Stimulated activated CD4-positive, alpha-beta T cell treated with anti-CD3 and anti-CD28 coated beads, TNF-alpha, amount 100 ng/mL, for 1 hour (primary cell): ENCODE data around the gene FAM131B.
A peak's percentile ranks its signal among the peaks of the same experiment; 100 is the strongest.

Source experiments
- DNase-seq, 3 donors: peaks; one replicate each; pipeline ENCODE4 v3.0.0-alpha.2; 2020; ENCODE audit warnings: low read depth in 3 of 3, low spot score in 1 of 3

Gene FAM131B

GRCh38 chr7:143383642-143383957, 21.1 kb upstream of the FAM131B start:
- no peak for DNase-seq

GRCh38 chr7:143382791-143383641, 20.5 kb upstream of the FAM131B start:
- no peak for DNase-seq

DNA sequence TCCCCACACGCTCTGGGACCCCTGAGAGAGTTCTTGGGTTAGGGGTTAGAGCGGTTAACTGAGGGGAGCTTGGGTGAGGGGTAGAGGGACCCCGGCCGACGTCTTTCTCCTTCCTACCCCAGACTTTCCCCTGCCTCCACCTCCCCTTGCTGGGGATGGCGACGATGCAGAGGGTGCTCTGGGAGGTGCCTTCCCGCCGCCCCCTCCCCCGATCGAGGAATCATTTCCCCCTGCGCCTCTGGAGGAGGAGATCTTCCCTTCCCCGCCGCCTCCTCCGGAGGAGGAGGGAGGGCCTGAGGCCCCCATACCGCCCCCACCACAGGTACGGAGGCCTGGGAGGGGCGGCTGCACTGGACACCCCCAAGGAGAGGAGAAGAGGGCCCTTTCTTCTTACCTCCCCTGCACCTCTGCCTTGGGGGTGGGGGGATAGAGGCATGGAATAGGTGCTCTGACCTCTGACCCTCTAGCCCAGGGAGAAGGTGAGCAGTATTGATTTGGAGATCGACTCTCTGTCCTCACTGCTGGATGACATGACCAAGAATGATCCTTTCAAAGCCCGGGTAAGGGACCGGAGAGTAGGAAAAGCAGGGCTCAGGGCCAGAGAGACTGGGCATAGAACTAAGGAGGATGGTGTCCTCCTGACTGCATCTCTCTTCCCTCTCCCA, 19.7 kb upstream of the FAM131B start:
- no peak for DNase-seq

DNA sequence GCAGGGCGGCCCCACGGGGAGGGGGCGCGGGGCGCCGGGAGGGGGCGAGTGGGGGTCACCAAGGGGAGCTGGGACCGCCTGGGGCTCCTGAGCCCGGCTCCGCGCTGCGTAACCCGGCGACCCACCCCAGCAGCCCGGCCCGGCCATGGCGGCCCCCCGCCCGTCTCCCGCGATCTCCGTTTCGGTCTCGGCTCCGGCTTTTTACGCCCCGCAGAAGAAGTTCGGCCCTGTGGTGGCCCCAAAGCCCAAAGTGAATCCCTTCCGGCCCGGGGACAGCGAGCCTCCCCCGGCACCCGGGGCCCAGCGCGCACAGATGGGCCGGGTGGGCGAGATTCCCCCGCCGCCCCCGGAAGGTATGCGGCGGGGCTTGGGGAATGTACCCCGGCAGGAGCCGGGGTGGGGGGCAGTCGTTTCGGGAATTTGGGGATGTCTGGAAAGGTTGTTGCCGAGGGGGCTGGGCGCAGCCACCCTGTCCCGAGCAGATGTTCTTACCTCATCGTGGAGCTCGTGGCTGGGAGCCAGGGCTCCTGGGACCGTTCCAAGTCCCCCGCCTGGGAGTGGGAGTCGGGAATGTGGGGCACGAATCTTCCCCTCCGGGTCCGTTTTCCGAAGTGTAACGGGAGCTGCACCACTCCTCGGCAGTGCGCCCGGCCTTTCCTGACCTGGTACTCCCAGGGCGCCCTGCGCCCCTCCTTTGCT, 19.1 kb upstream of the FAM131B start:
- no peak for DNase-seq

DNA sequence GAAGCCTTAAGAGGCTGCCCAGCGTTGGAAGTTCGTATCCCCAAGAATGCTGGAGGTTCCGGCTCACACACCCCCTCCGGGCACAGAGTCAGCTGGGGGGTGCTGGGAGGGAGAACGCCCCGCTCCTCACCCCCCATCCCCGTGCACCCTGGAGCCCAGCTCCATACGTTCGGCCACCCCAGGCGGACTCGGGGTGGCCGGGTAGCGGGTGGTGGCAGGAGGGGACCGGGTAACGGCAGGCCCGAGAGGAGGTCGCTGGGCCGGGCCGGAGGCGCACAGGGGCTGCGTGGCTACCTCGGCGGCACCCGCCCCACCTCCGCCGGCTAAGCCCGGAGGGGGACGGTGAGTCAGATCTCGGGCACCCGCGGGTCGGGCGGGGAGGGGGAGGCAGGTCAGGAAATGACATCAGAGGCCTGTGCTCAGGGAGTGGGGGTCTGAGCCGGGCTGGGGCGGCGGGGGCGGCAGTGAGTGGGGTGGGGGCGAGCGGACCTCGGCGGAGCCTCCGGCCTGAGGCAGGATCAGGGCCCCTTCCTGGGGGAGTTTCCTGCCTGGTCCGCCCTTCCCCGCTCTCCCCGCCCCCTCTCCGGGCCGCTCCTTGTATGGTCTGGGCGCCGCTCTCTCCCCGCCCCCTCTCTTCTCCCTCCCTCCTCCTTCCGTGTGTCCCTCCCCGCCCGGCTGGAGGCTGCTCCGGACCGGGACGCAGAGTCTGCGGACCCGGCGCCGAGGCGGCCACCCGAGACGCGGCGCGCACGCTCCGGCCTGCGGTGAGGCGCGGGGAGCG, 18.3 kb upstream of the FAM131B start, which contains the start of gene ZYX:
Gene ZYX, plus strand, starts transcription at position 700 of the 781 bp plus-strand sequence. CDS start 227 bp downstream, outside the sequence.
- DNase-seq: peak; percentile 72 to 75 (median 74)

DNA sequence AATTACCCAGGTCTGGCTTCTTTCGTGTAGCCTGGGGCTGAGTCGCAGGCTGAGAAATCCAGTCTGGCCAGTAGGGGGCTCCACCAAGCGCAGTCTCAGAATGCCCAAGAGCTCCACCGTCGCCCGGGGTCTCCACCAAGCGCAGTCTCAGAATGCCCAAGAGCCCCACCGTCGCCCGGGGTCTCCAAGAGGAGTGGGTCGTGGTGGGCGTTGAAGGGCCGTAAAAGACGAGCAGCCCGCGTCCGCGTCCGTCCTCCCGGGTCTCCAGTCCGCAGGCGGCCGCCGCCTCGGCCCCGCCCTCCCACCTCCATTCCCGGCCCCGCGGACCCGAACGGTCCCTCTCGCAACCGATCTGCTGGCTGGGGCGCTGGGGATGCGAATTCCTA, 17.7 kb upstream of the FAM131B start:
- DNase-seq: peak; percentile 61 to 88 (median 79)

DNA sequence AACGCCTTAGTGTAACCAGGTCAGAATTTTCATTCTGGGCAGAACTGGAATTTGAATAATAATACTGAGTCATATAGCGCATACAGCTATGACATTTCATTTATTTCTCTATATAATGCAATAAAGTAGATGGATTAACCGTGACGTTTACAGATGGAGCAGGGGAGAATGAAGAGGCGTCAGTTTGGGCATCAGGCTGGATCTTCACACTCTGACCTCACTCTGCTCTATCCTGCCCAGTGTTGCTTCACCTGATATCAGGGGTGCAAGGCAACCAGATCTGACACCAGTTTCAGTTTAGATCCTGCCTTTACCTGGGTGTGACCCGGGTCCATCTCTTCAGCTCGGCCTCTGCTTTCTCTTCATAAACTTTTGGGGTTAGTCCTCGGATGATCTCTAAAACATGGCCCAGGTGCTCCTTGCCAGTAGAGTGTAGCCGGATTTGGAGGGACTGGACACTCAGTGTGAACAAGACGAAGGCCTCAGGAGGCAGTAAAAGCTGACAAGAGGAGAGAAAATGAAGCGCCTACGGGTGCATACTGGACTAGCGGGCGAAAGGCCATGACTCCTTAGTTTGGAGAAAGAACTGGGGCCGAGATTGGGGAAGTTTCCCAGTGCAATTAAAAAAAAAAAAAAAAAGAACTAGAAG, 17.2 kb upstream of the FAM131B start:
- no peak for DNase-seq

GRCh38 chr7:143376396-143376795, 13.9 kb upstream of the FAM131B start:
- DNase-seq: no peak

GRCh38 chr7:143375298-143376034, 13.0 kb upstream of the FAM131B start:
- no peak for DNase-seq

DNA sequence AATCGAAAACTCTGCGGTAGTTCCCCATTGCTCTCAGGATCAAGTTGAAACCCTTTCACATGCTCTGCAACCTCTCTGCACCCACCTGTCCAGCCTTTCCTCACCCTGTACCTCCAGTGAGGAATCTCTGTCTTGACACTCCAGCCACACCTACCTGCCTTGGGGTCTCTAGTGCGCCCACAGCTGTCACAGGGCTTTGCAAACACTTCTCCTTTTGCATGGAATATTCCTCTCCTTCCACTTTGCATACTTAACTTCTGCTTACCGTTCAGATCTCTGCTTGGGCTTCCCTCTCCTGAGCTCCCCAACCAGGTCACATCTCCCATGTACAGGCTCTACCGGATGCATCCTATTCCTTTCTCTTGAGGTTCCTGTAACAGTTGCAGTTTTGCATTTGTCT, 12.0 kb upstream of the FAM131B start:
- DNase-seq: no peak

- no peak for DNase-seq
Measured at GRCh38 chr7:143373255-143373794, 10.8 kb upstream of the FAM131B start.

GRCh38 chr7:143372070-143372469, 9.6 kb upstream of the FAM131B start:
- no peak for DNase-seq

- no peak for DNase-seq
Measured at GRCh38 chr7:143369678-143370651, 7.5 kb upstream of the FAM131B start.

GRCh38 chr7:143368387-143368786, 5.9 kb upstream of the FAM131B start:
- no peak for DNase-seq

- no peak for DNase-seq
Measured at GRCh38 chr7:143367972-143368371, 5.5 kb upstream of the FAM131B start.

GRCh38 chr7:143363016-143363937, 764 bp upstream of the FAM131B start:
- no peak for DNase-seq

GRCh38 chr7:143361552-143362130, 872 bp downstream of the FAM131B start:
- DNase-seq: no peak
